GM21515 (cell line): Measurements from ENCODE around the gene PRKAB1.
"Not testable (repeated sequence)": the region's sequence is repeated elsewhere in the genome, so short reads cannot be mapped to it uniquely, and the experiment has no call there.

Experiments used
- ATAC-seq: cut with Tn5 transposase; IDR thresholded peaks from one replicate; pipeline ENCODE4 v1.9.1; 2021; ENCODE audit not compliant: unreplicated experiment

The PRKAB1 gene

DNA sequence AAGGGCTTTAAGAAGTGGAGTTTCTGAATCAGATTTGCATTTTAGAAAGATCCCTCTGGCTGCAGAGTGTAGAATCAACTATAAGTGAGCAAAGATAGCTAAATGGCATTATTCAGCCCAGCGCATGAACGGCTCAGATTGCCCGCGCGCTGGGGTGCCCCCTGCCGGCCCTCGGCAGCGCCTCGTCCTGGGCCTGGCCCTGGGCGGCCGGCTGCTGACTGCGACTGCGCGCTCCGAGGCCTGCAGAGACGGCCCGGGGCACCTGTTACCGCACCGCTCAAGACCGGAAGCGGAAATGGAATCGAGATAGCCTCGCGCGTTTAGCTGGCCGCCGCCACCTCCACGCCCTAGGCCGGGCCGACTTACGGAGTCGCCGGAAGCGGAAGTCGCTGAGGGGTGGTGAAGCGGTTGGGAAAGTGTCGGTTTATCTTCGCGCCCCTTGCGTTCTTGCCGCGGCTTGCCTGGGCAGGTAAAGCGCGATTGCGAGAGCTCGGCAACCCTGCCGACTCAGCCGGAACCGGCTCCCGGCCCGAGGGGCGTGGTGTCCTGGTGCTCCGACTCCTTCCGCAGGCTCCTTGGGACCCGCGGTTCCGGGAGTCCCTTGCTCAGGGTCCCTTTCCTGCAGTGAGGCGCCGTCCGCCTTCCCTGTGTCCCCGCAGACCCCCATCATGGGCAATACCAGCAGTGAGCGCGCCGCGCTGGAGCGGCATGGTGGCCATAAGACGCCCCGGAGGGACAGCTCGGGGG is at the start of gene PRKAB1:
PRKAB1 (plus strand) TSS at position 557 of the 747 bp plus-strand sequence; CDS start at position 669, 112 bp downstream.
- peak; percentile 93 for ATAC-seq

DNA sequence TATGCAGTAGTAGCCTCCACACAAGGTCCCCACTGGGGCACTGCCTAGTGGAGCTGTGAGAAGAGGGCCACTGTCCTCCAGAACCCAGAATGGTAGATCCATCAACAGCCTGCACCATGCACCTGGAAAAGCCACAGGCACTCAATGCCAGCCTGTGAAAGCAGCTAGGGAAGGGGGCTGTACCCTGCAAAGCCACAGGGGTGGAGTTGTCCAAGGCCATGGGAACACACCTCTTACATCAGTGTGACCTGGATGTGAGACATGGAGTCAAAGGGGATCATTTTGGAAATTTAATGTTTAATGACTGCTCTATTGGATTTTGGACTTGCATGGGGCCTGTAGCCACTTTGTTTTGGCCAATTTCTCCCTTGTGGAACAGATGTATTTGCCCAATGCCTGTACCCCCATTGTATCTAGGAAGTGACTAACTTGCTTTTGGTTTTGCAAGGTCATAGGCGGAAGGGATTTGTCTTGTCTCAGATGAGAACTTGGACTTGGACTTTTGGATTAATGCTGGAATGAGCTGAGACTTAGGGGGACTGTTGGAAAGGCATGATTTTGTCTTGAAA is 49.5 kb upstream of the PRKAB1 start:
- not testable (repeated sequence) for ATAC-seq

DNA sequence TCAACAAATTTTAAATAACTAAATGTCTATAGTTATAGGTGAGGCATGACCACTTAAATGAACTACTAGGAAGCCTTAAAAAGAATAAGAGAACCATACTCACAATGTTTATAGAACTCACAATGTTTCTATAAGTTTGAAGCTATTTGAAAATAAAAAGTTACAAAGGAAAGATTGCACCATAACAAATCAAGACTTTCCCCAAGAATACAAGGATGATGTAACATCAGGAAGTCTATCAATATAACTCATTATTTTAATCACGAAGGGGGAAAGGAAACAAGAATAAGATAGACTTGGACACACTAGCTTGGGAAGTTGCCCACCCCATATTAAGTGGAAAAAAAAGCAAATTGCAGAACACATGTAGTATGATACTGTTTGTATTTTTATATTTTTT is 47.4 kb upstream of the PRKAB1 start:
- ATAC-seq = no peak

GRCh38 chr12:119621878-119622277 is 46.1 kb upstream of the PRKAB1 start:
- ATAC-seq = no peak

DNA sequence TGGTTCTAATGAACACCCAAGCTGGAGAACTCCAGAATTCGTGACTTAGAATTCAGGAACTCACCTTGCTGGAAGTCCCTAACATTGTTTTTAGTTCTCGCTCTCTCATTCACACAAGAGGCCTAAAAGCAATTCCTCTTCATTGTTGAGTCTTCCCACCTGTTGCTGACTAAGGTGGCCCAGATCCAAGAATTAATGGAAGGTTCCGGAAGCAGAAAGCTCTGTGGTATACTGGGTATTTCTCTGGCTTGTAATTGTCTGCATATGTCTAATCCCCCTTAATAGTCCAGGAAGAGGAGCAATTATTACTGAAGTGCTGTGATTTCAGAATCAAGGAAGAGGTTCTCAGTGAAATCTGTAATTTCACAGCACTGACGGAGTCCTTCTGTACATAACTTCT is 43.0 kb upstream of the PRKAB1 start:
- no peak for ATAC-seq

DNA sequence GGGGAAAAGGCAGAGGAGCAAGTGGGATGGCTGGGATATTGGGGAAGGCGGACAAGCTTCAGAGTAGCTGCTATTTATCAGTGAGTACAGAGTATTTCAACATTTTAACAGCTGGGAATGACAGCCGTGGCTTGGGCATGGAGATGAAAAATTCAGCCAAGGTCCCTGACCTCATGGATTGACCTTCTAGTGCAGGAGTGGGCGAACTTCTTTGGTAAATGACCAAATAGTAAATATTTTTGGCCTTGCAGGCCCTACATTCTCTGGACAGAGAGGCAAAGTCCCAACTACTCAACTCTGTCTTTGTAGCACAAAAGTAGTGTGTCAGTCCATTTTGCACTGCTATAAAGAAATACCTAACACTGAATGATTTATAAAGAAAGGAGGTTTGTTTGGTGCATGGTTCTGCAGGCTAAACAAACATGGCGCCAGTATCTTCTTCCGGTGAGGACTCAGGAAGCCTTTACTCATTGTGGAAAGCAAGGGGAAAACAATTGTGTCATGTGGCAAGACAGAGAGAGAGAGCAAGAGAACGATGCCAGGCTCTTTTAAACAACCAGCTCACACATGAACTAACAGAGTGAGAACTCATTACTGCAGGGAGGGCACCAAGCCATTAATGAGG is 40.8 kb upstream of the PRKAB1 start:
- ATAC-seq = no peak

DNA sequence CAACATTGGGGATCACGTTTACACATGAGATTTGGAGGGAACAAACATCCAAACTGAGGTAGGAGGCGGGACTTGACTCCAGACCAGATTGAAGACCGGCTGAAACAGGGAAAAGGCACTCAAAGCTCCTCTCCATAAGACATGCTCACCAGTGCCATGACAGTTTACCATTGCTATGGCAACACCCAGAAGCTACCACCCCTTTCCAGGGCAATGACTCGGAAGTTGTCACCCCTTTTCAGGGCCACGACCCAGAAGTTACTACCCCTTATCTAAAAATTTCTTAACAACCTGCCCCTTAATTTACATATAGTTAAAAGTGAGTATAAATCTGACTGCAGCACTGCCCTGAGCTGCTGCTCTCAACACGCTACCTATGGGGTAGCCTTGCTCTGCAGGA is 40.2 kb upstream of the PRKAB1 start:
- no peak for ATAC-seq

- ATAC-seq = no peak
Observed at GRCh38 chr12:119630223-119630780, 37.6 kb upstream of the PRKAB1 start.

- ATAC-seq = no peak
Observed at GRCh38 chr12:119630962-119631550, 36.9 kb upstream of the PRKAB1 start.

DNA sequence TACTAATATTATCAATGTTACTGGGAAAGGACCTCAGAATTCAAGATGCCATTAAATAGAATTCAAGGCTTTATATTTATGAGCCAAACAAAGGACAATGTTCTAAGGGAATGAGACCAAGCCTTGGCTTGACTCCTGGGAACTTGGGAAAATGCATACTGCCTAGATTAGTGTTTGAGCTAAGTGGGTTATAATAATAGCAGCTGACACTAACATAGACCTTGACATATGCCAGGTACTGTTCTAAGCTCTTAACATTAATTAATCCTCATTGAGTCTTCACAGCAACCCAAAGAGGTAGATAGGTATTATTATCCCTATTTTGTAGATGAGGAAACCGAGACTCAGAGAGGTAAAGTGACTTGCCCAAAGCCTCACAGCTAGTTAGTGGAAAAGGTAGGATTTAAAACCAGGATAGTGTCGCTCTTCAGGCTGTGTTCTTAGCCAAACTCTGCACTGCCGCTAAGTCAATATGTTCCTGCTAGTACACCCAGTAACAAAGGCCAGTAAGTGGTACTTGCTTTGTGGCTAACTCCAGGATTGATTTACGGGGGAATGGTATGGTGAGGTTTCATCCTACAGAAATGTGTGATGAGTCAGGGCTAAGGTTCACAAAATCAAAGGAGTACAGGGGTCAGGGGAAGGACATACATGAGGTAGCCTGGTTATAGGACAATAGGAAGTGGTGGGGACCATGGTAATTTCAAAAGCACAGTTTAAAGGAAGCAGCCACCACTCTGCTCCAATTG is 35.8 kb upstream of the PRKAB1 start:
- no peak for ATAC-seq

DNA sequence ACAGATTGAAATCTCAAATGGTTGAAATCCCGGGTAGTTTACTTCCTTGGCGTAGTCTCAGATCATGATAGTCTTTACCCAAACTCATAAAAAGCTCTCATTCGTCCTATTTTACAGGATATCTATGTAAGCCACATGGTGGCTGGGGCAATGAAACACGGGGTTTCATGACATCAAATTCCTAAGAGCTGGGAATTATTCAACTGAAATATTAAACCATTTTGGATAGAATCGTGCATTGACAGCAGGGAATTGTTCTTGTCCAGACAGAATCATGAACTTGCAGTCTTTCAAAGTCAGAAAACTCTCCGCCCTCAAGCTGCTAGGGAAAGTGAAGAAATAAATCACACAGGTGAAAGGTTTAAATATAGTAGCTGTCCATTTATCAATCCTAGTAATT is 33.2 kb upstream of the PRKAB1 start:
- ATAC-seq = no peak

DNA sequence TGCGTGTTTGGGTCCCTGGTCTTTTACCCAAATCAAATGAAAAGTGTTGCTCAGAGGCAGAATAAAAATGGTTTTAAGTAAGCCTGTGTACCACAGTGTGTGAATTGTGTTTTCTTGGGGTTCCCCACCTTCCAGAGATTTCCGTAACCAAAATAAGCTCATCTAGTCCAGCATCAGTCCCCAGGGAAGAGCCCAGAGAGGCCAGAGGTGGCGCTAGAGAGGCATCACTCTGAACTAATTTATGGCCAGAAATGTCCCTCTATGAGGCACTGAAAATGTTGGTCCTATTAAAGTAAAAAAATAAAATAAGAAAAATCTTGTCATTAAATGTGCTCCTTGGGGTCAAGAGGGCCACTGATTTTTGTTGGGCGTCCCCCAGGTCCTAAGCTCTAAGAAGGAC is 24.9 kb upstream of the PRKAB1 start:
- ATAC-seq = no peak

DNA sequence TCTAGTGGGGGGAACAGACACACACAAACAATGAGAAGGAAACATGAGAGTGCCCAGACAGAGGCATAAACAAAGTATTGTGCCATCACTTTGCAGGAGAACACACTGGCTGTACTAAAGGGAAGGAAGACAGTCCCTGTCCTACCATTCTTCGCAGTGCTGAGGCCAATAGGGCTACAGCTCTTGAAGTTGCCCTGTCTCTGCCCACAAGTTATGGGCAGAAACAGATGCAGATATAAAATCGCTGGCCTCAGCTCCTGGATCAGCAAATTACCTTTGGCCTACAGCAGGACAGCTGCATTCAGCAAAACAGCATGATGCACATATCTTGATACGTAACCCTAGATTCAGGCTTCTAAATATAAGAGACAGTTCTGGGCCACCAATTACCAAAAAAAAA is 23.0 kb upstream of the PRKAB1 start:
- ATAC-seq = no peak

- no peak for ATAC-seq
Observed at GRCh38 chr12:119645535-119646059, 22.3 kb upstream of the PRKAB1 start.

- no peak for ATAC-seq
Observed at GRCh38 chr12:119649202-119649808, 18.6 kb upstream of the PRKAB1 start.

- no peak for ATAC-seq
Observed at GRCh38 chr12:119652665-119653064, 15.3 kb upstream of the PRKAB1 start.

DNA sequence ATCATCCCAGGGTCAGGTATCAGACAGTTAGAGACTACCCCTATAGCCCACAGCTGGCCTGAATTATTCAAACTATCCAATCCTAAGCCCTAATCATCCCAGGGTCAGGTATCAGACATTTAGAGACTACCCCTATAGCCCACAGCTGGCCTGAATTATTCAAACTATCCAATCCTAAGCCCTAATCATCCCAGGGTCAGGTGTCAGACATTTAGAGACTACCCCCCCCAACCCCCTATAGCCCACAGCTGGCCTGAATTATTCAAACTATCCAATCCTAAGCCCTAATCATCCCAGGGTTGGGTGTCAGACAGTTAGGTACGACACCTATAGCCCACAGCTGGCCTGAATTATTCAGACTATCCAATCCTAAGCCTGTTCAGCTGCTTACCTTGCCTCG is 10.9 kb upstream of the PRKAB1 start:
- not testable (repeated sequence) for ATAC-seq

DNA sequence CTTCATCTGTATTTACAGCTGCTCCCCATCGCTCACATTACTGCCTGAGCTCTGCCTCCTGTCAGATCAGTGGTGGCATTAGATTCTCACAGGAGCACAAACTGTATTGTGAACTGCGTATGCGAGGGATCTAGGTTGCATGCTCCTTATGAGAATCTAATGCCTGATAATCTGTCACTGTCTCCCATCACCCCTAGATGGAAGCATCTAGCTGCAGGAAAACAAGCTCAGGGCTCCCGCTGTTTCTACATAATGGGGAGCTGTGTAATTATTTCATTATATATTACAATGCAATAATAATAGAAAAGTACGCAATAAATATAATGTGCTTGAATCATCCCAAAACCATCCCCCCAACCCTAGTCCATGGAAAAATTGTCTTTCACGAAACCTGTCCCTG is 9.8 kb upstream of the PRKAB1 start:
- ATAC-seq = not testable (repeated sequence)

- ATAC-seq = no peak
Observed at GRCh38 chr12:119659289-119659897, 8.5 kb upstream of the PRKAB1 start.

GRCh38 chr12:119660076-119660475 is 7.9 kb upstream of the PRKAB1 start:
- ATAC-seq = no peak
